SK-N-SH (cell line): ENCODE data around the gene OR4D1. TPM values are rescaled to one million over a fixed set of nuclear protein-coding genes. Genes with fewer than 3 reads are reported as not detected.

Source experiments
- CTCF ChIA-PET: fragments of 300-600, 350-600 bp; formaldehyde crosslinking; extraction: SDS; loops from one replicate; lab custom pipeline; 2021; lab: Yijun Ruan, JAX
- POLR2A ChIA-PET: fragments of 350-600 bp; sonication (Branson Sonifier 250); formaldehyde crosslinking; extraction: SDS; loops from one replicate; lab custom pipeline; 2020; ENCODE audit warnings: antibody characterized with exemption, inconsistent platforms; lab: Yijun Ruan, JAX
- DNase-seq: peaks from one replicate; pipeline ENCODE4 v3.0.0; 2012
- H2AFZ ChIP-seq: fragments of 200-600 bp; sonication (generic); 2 replicates; pipeline ENCODE4 v1.8.1; 2016; ENCODE audit warnings: antibody characterized with exemption, mild to moderate bottlenecking, low read depth
- H3F3A ChIP-seq: fragments of 200-600 bp; sonication (generic); replicated peaks from 2 replicates; pipeline ENCODE3; 2016; ENCODE audit warnings: antibody characterized with exemption, mild to moderate bottlenecking; ENCODE audit not compliant: insufficient read depth
- H3K27ac ChIP-seq, 2 experiments: fragments of 200-500 bp in 1 of 2; fragments of 200-600 bp in 1 of 2; sonication (Bioruptor generic) in 1 of 2; sonication (generic), shearing (Covaris generic) in 1 of 2; 2 replicates each; pipeline versions ENCODE4 v1.5.1 to v1.6.1; 2014 to 2016; ENCODE audit warnings: low read depth in 2 of 2, inconsistent platforms in 1 of 2, low read length in 1 of 2, mild to moderate bottlenecking in 1 of 2, mixed read lengths in 1 of 2
- H3K27me3 ChIP-seq: fragments of 200-600 bp; sonication (generic), shearing (Covaris generic); 2 replicates; pipeline ENCODE4 v1.6.1; 2016; ENCODE audit warnings: mixed run types; ENCODE audit not compliant: insufficient read depth
- H3K36me3 ChIP-seq, 2 experiments: fragments of 200-500 bp in 1 of 2; fragments of 200-600 bp in 1 of 2; sonication (Bioruptor generic) in 1 of 2; sonication (generic) in 1 of 2; replicated peaks in 1 of 2; 2 replicates each; pipeline versions ENCODE3 to v1.5.1; 2014 to 2016; ENCODE audit warnings: low read length in 1 of 2, mild to moderate bottlenecking in 1 of 2; ENCODE audit not compliant: insufficient read depth in 2 of 2, control insufficient read depth in 1 of 2
- H3K4me1 ChIP-seq, 2 experiments: fragments of 200-500 bp in 1 of 2; fragments of 200-600 bp in 1 of 2; sonication (Bioruptor generic) in 1 of 2; sonication (generic), shearing (Covaris generic) in 1 of 2; 2 replicates each; pipeline versions ENCODE4 v1.5.1 to v1.6.1; 2014 to 2016; ENCODE audit warnings: low read depth in 1 of 2, low read length in 1 of 2, mixed run types in 1 of 2; ENCODE audit not compliant: insufficient read depth in 2 of 2, control insufficient read depth in 1 of 2
- H3K4me2 ChIP-seq: fragments of 200-600 bp; sonication (generic), shearing (Covaris generic); 2 replicates; pipeline ENCODE4 v1.6.1; 2017; ENCODE audit warnings: mixed run types
- H3K4me3 ChIP-seq, 2 experiments: fragments of 200-500 bp in 1 of 2; fragments of 200-600 bp in 1 of 2; sonication (Bioruptor generic) in 1 of 2; sonication (generic), shearing (Covaris generic) in 1 of 2; 2 replicates each; pipeline versions ENCODE4 v1.5.1 to v1.8.1; 2014 to 2016; ENCODE audit warnings: low read depth in 2 of 2, inconsistent platforms in 1 of 2, low read length in 1 of 2, mild to moderate bottlenecking in 1 of 2, mixed read lengths in 1 of 2, moderate library complexity in 1 of 2
- H3K79me2 ChIP-seq: fragments of 200-600 bp; sonication (generic); 2 replicates; pipeline ENCODE4 v1.8.1; 2017; ENCODE audit warnings: mild to moderate bottlenecking; ENCODE audit not compliant: insufficient read depth
- H3K9ac ChIP-seq: fragments of 200-600 bp; sonication (generic); 2 replicates; pipeline ENCODE4 v1.6.1; 2017; ENCODE audit warnings: mixed run types
- H3K9me2 ChIP-seq: fragments of 200-600 bp; sonication (generic); 2 replicates; pipeline ENCODE4 v1.6.1; 2017; ENCODE audit warnings: mixed run types
- H3K9me3 ChIP-seq: fragments of 200-600 bp; sonication (generic); 2 replicates; pipeline ENCODE4 v1.6.1; 2017; ENCODE audit warnings: mixed run types, mild to moderate bottlenecking, moderate library complexity
- H4K20me1 ChIP-seq: fragments of 200-600 bp; sonication (generic); 2 replicates; pipeline ENCODE4 v1.6.1; 2017; ENCODE audit warnings: mild to moderate bottlenecking, mixed run types; ENCODE audit not compliant: insufficient read depth
- CHD2 ChIP-seq: fragments of 150-350 bp; IDR thresholded peaks from 2 replicates; pipeline ENCODE4 v1.6.1; 2018; ENCODE audit warnings: low read length; ENCODE audit not compliant: partially characterized antibody
- FOXJ3 ChIP-seq: sonication (generic); formaldehyde crosslinking; IDR thresholded peaks from 2 replicates; pipeline ENCODE4 v1.5.1; 2020; ENCODE audit warnings: mild to moderate bottlenecking, missing genetic modification reagents
- GABPA ChIP-seq: IDR thresholded peaks from 2 replicates; pipeline ENCODE4 v1.4.0; 2012; ENCODE audit warnings: low read depth, mild to moderate bottlenecking
- GATA2 ChIP-seq: sonication (generic); formaldehyde crosslinking; IDR thresholded peaks from 2 replicates; pipeline ENCODE4 v1.5.0; 2020; ENCODE audit warnings: mild to moderate bottlenecking, missing genetic modification reagents
- JUND ChIP-seq: IDR thresholded peaks from 2 replicates; pipeline ENCODE4 v1.4.0; 2012
- MXI1 ChIP-seq: IDR thresholded peaks from 2 replicates; pipeline ENCODE4 v1.6.1; 2012; ENCODE audit warnings: mild to moderate bottlenecking, low read depth, low read length, improper control_type of control experiment
- NFIC ChIP-seq: IDR thresholded peaks from 2 replicates; pipeline ENCODE4 v1.4.0; 2012; ENCODE audit warnings: borderline replicate concordance
- NRF1 ChIP-seq: IDR thresholded peaks from 2 replicates; pipeline ENCODE4 v1.6.1; 2012; ENCODE audit warnings: low read depth, mild to moderate bottlenecking, low read length
- POLR2AphosphoS5 ChIP-seq: IDR thresholded peaks from 2 replicates; pipeline ENCODE4 v1.6.1; 2012; ENCODE audit warnings: low read depth, low read length
- RAD21 ChIP-seq: IDR thresholded peaks from 2 replicates; pipeline ENCODE4 v1.6.1; 2012; ENCODE audit warnings: mild to moderate bottlenecking, low read length
- RCOR1 ChIP-seq: fragments of 150-350 bp; IDR thresholded peaks from 2 replicates; pipeline ENCODE4 v1.6.1; 2017; ENCODE audit warnings: antibody characterized with exemption, low read length
- RFX5 ChIP-seq: IDR thresholded peaks from 2 replicates; pipeline ENCODE4 v1.6.1; 2012; ENCODE audit warnings: mild to moderate bottlenecking, improper control_type of control experiment, low read length
- SIN3A ChIP-seq: IDR thresholded peaks from 2 replicates; pipeline ENCODE4 v1.6.1; 2012; ENCODE audit warnings: low read depth, mild to moderate bottlenecking, low read length, moderate library complexity, borderline replicate concordance
- USF2 ChIP-seq: fragments of 150-350 bp; IDR thresholded peaks from 2 replicates; pipeline ENCODE4 v1.6.1; 2017; ENCODE audit warnings: antibody characterized with exemption, low read length, low read depth, borderline replicate concordance
- YY1 ChIP-seq: IDR thresholded peaks from 2 replicates; pipeline ENCODE4 v1.4.0; 2012; ENCODE audit warnings: low read depth, mild to moderate bottlenecking
- WGBS: methylation state at CpG from one replicate; pipeline ENCODE4 v1.1.6; 2017; ENCODE audit warnings: low lambda C conversion rate; 5-methylcytosine and 5-hydroxymethylcytosine counted together
- polyA plus RNA-seq, 3 experiments: library from polyadenylated mRNA; depleted of rRNA; stranded (reverse); fragments of >200 nt; gene quantifications; 2 replicates each; pipeline ENCODE4 v1.2.3, GENCODE V29; 2012
- TF ChIP-seq, protein P1 (sequence below): IDR thresholded peaks from 2 replicates; pipeline ENCODE4 v1.6.1; 2012; ENCODE audit warnings: mild to moderate bottlenecking, low read depth, low read length, moderate library complexity
- TF ChIP-seq, protein P2 (sequence below): IDR thresholded peaks from 2 replicates; pipeline ENCODE4; 2012

Gene OR4D1
- polyA plus RNA-seq, 1 of the 3 experiments (the other 2 are of a cell fraction), result not detected

GRCh38 chr17:58202859-58203258 lies 54.7 kb downstream of the OR4D1 start:
- 45% methylated on average over 7 of the region's 7 CpGs for WGBS
- Histone ChIP-seq H4K20me1 (no peaks in the 10 kb centered on the region), H3K36me3 (peaks cover 0 to 17% of the 10 kb centered on the region in 2 experiments), H3K9me3 (no peaks in the 10 kb centered on the region), H3K27me3 (peaks cover 13% of the 10 kb centered on the region), H3F3A (no peaks in the 10 kb centered on the region), H3K27ac (no peak overlapping the region), H3K9me2 (no peaks in the 10 kb centered on the region), H3K4me1 (peaks cover 0 to 4% of the 10 kb centered on the region in 2 experiments; a peak in 1 of 4 replicates), H3K4me2 (no peak overlapping the region), H3K9ac (no peak overlapping the region), H2AFZ (no peak overlapping the region), H3K79me2 (no peaks in the 10 kb centered on the region), H3K4me3 (no peak overlapping the region)
- TF ChIP-seq GATA2 (no peak), MXI1 (no peak), NFIC (no peak), CHD2 (no peak), JUND (no peak), SIN3A (no peak), GABPA (no peak), RCOR1 (no peak), FOXJ3 (CRISPR knock-in tag) (no peak), RFX5 (no peak), USF2 (no peak), YY1 (no peak), RAD21 (no peak), NRF1 (no peak), POLR2AphosphoS5 (no peak)
- TF ChIP-seq, protein P1, sequence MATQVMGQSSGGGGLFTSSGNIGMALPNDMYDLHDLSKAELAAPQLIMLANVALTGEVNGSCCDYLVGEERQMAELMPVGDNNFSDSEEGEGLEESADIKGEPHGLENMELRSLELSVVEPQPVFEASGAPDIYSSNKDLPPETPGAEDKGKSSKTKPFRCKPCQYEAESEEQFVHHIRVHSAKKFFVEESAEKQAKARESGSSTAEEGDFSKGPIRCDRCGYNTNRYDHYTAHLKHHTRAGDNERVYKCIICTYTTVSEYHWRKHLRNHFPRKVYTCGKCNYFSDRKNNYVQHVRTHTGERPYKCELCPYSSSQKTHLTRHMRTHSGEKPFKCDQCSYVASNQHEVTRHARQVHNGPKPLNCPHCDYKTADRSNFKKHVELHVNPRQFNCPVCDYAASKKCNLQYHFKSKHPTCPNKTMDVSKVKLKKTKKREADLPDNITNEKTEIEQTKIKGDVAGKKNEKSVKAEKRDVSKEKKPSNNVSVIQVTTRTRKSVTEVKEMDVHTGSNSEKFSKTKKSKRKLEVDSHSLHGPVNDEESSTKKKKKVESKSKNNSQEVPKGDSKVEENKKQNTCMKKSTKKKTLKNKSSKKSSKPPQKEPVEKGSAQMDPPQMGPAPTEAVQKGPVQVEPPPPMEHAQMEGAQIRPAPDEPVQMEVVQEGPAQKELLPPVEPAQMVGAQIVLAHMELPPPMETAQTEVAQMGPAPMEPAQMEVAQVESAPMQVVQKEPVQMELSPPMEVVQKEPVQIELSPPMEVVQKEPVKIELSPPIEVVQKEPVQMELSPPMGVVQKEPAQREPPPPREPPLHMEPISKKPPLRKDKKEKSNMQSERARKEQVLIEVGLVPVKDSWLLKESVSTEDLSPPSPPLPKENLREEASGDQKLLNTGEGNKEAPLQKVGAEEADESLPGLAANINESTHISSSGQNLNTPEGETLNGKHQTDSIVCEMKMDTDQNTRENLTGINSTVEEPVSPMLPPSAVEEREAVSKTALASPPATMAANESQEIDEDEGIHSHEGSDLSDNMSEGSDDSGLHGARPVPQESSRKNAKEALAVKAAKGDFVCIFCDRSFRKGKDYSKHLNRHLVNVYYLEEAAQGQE, result no peak
- TF ChIP-seq, protein P2, sequence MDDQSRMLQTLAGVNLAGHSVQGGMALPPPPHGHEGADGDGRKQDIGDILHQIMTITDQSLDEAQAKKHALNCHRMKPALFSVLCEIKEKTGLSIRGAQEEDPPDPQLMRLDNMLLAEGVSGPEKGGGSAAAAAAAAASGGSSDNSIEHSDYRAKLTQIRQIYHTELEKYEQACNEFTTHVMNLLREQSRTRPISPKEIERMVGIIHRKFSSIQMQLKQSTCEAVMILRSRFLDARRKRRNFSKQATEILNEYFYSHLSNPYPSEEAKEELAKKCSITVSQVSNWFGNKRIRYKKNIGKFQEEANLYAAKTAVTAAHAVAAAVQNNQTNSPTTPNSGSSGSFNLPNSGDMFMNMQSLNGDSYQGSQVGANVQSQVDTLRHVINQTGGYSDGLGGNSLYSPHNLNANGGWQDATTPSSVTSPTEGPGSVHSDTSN, result no peak
- no peak for DNase-seq
- CTCF ChIA-PET, result interaction anchor here (1.0 to 4.6 kb wide), 5 partner anchors 14 to 244 kb away, joined by 3 to 27 read pairs (median 3); partner anchors contain the start of gene MKS1
- POLR2A ChIA-PET, result no interaction called here
